WTC11 (cell line): Measurements from ENCODE around the gene ITFG1. TPM values are rescaled to one million over a fixed set of nuclear protein-coding genes. Genes with fewer than 3 reads are reported as not detected.

ENCODE experiments used
- ATAC-seq: fragments of 200-7000 bp; cut with Tn5 transposase; 2 replicates; pipeline ENCODE4 v1.10.0; 2021; ENCODE audit warnings: mild to moderate bottlenecking, moderate library complexity
- Bru-seq: library from RNA; stranded (reverse); fragments of 400-500 nt; gene quantifications from one replicate; lab custom pipeline; 2021; lab: Mats Ljungman, UMichigan
- CTCF ChIA-PET: fragments of 300-600 bp; sonication (Branson Sonifier 250); formaldehyde crosslinking; loops from one replicate; lab custom pipeline; 2021; ENCODE audit warnings: antibody characterized with exemption; lab: Charles Lee
- POLR2A ChIA-PET: fragments of 350-600 bp; sonication (Branson Sonifier 250); formaldehyde crosslinking; loops from one replicate; lab custom pipeline; 2021; ENCODE audit warnings: antibody characterized with exemption; lab: Charles Lee
- DNase-seq: peaks from one replicate; pipeline ENCODE4 v3.0.0; 2021; ENCODE audit warnings: low spot score
- H3K27ac Mint-ChIP-seq: 2 replicates; pipeline ENCODE4 v1.8.0; 2021; ENCODE audit warnings: mixed read lengths
- H3K27me3 Mint-ChIP-seq: 2 replicates; pipeline ENCODE4 v1.8.0; 2021; ENCODE audit warnings: low read depth, mild to moderate bottlenecking, moderate library complexity, mixed read lengths
- H3K36me3 Mint-ChIP-seq: 2 replicates; pipeline ENCODE4 v1.8.0; 2021; ENCODE audit warnings: mixed read lengths
- H3K4me1 Mint-ChIP-seq: 2 replicates; pipeline ENCODE4 v1.8.0; 2022; ENCODE audit warnings: mixed read lengths
- H3K4me3 Mint-ChIP-seq: 2 replicates; pipeline ENCODE4 v1.8.0; 2021; ENCODE audit warnings: mild to moderate bottlenecking, moderate library complexity, mixed read lengths
- H3K9me3 Mint-ChIP-seq: 2 replicates; pipeline ENCODE4 v1.8.0; 2021; ENCODE audit warnings: mixed read lengths
- ATF1 ChIP-seq: sonication (generic); formaldehyde crosslinking; IDR thresholded peaks from 2 replicates; pipeline ENCODE4 v1.8.1; 2023; ENCODE audit warnings: mild to moderate bottlenecking, moderate library complexity, missing genetic modification reagents
- CBFB ChIP-seq: sonication (generic); formaldehyde crosslinking; IDR thresholded peaks from 2 replicates; pipeline ENCODE4 v1.8.1; 2022; ENCODE audit warnings: mild to moderate bottlenecking, low read depth, missing genetic modification reagents
- CTCF ChIP-seq: fragments of 200-600 bp; IDR thresholded peaks from 2 replicates; pipeline ENCODE4 v1.8.0; 2022; ENCODE audit warnings: antibody characterized with exemption
- FOXJ3 ChIP-seq: sonication (generic); formaldehyde crosslinking; IDR thresholded peaks from 2 replicates; pipeline ENCODE4 v1.9.0; 2021; ENCODE audit warnings: missing genetic modification reagents, mild to moderate bottlenecking, borderline replicate concordance
- GRHL2 ChIP-seq: fragments of 250-450 bp; sonication (Bioruptor Pico); IDR thresholded peaks from 2 replicates; pipeline ENCODE4 v1.8.0; 2022; ENCODE audit warnings: mild to moderate bottlenecking, moderate library complexity; ENCODE audit not compliant: insufficient replicate concordance, severe bottlenecking
- HMGXB4 ChIP-seq: sonication (generic); formaldehyde crosslinking; IDR thresholded peaks from 2 replicates; pipeline ENCODE4 v1.8.1; 2023; ENCODE audit warnings: mild to moderate bottlenecking, moderate library complexity, missing genetic modification reagents
- JUN ChIP-seq: sonication (generic); formaldehyde crosslinking; IDR thresholded peaks from 2 replicates; pipeline ENCODE4 v1.8.0; 2023; ENCODE audit warnings: mild to moderate bottlenecking, missing genetic modification reagents
- KAT7 ChIP-seq: sonication (generic); formaldehyde crosslinking; IDR thresholded peaks from 2 replicates; pipeline ENCODE4 v1.8.1; 2023; ENCODE audit warnings: missing genetic modification reagents, mild to moderate bottlenecking, borderline replicate concordance
- MXD4 ChIP-seq: fragments of 250-450 bp; sonication (Bioruptor Pico); IDR thresholded peaks from 2 replicates; pipeline ENCODE4 v1.8.0; 2021; ENCODE audit warnings: mild to moderate bottlenecking, moderate library complexity, borderline replicate concordance
- MYBL2 ChIP-seq: sonication (generic); formaldehyde crosslinking; IDR thresholded peaks from 2 replicates; pipeline ENCODE4 v1.8.1; 2023; ENCODE audit warnings: mild to moderate bottlenecking, moderate library complexity, missing genetic modification reagents
- NFYB ChIP-seq: sonication (generic); formaldehyde crosslinking; conservative IDR thresholded peaks from 2 replicates; pipeline ENCODE4 v1.8.0; 2022; ENCODE audit warnings: low read depth, missing genetic modification reagents
- NR2C2 ChIP-seq: sonication (generic); formaldehyde crosslinking; IDR thresholded peaks from 2 replicates; pipeline ENCODE4 v1.8.0; 2022; ENCODE audit warnings: mild to moderate bottlenecking, missing genetic modification reagents
- OVOL2 ChIP-seq: fragments of 250-450 bp; sonication (Bioruptor Pico); IDR thresholded peaks from 2 replicates; pipeline ENCODE4 v1.9.0; 2021; ENCODE audit warnings: mild to moderate bottlenecking, borderline replicate concordance
- PRRX2 ChIP-seq: fragments of 250-450 bp; sonication (Bioruptor Pico); IDR thresholded peaks from 2 replicates; pipeline ENCODE4 v1.8.0; 2021; ENCODE audit warnings: mild to moderate bottlenecking
- SMAD4 ChIP-seq: sonication (generic); formaldehyde crosslinking; IDR thresholded peaks from 2 replicates; pipeline ENCODE4 v1.8.0; 2022; ENCODE audit warnings: mild to moderate bottlenecking, missing genetic modification reagents
- SP1 ChIP-seq: sonication (generic); formaldehyde crosslinking; conservative IDR thresholded peaks from 2 replicates; pipeline ENCODE4 v1.8.1; 2022; ENCODE audit warnings: missing genetic modification reagents
- TCF7 ChIP-seq: sonication (generic); formaldehyde crosslinking; IDR thresholded peaks from 2 replicates; pipeline ENCODE4 v1.8.0; 2022; ENCODE audit warnings: mild to moderate bottlenecking, low read depth, missing genetic modification reagents, moderate library complexity
- TP53 ChIP-seq: sonication (generic); formaldehyde crosslinking; IDR thresholded peaks from 2 replicates; pipeline ENCODE4 v1.8.1; 2023; ENCODE audit warnings: mild to moderate bottlenecking, missing genetic modification reagents
- ZNF219 ChIP-seq: sonication (generic); formaldehyde crosslinking; IDR thresholded peaks from 2 replicates; pipeline ENCODE4 v1.8.0; 2023; ENCODE audit warnings: missing genetic modification reagents, mild to moderate bottlenecking, borderline replicate concordance
- ZNF317 ChIP-seq: sonication (generic); formaldehyde crosslinking; IDR thresholded peaks from 2 replicates; pipeline ENCODE4 v1.8.1; 2023; ENCODE audit warnings: low read depth, mild to moderate bottlenecking, moderate library complexity, missing genetic modification reagents, borderline replicate concordance
- long read RNA-seq, 3 experiments: library from RNA in 1 of 3; library from capped mRNA in 1 of 3; library from polyadenylated mRNA in 1 of 3; unstranded in 2 of 3; stranded (forward) in 1 of 3; transcript quantifications; one replicate each; pipeline ENCODE4 v2.0.0, GENCODE V29; 2021
- total RNA-seq: library from RNA; stranded (reverse); gene quantifications from 3 replicates; pipeline ENCODE4 v1.2.3, GENCODE V29; 2021
- TF ChIP-seq, protein P1 (sequence below): sonication (generic); formaldehyde crosslinking; IDR thresholded peaks from 2 replicates; pipeline ENCODE4 v1.8.0; 2022; ENCODE audit warnings: mild to moderate bottlenecking, missing genetic modification reagents
- TF ChIP-seq, protein P2 (sequence below): sonication (generic); formaldehyde crosslinking; IDR thresholded peaks from 2 replicates; pipeline ENCODE4 v1.8.0; 2022; ENCODE audit warnings: mild to moderate bottlenecking, missing genetic modification reagents
- TF ChIP-seq, protein P3 (sequence below): fragments of 250-450 bp; sonication (Bioruptor Pico); IDR thresholded peaks from 2 replicates; pipeline ENCODE4 v1.8.0; 2021; ENCODE audit warnings: mild to moderate bottlenecking
- TF ChIP-seq, protein P4 (sequence below): sonication (generic); formaldehyde crosslinking; IDR thresholded peaks from 2 replicates; pipeline ENCODE4 v1.8.1; 2023; ENCODE audit warnings: mild to moderate bottlenecking, missing genetic modification reagents, moderate library complexity
- TF ChIP-seq, protein P5 (sequence below): sonication (generic); formaldehyde crosslinking; IDR thresholded peaks from 2 replicates; pipeline ENCODE4 v1.8.0; 2022; ENCODE audit warnings: mild to moderate bottlenecking, missing genetic modification reagents

Gene ITFG1
- total RNA-seq (20.5 to 22.3 TPM (median 21.1 TPM) in 3 replicates), Bru-seq, nascent RNA (percentile 73 among the genes with signal in this experiment)
- long read RNA-seq, experiment 1, transcript ITFG1-201 (18 exons, 3,400 nt) = major isoform, 151 of 202 reads
- long read RNA-seq, experiment 1, partial matches to known transcripts = 10 of 202 reads
- long read RNA-seq, experiment 1, other reads (novel, unspliced or antisense) = 41 of 202 reads
- long read RNA-seq, experiment 2, transcript ITFG1-201 (18 exons, 3,400 nt) = major isoform, 14 of 46 reads
- long read RNA-seq, experiment 2, partial matches to known transcripts = 16 of 46 reads
- long read RNA-seq, experiment 2, other reads (novel, unspliced or antisense) = 16 of 46 reads
- long read RNA-seq, experiment 3, transcript ITFG1-201 (18 exons, 3,400 nt) = major isoform, 11 of 19 reads
- long read RNA-seq, experiment 3, partial matches to known transcripts = 0 of 19 reads
- long read RNA-seq, experiment 3, other reads (novel, unspliced or antisense) = 8 of 19 reads

DNA sequence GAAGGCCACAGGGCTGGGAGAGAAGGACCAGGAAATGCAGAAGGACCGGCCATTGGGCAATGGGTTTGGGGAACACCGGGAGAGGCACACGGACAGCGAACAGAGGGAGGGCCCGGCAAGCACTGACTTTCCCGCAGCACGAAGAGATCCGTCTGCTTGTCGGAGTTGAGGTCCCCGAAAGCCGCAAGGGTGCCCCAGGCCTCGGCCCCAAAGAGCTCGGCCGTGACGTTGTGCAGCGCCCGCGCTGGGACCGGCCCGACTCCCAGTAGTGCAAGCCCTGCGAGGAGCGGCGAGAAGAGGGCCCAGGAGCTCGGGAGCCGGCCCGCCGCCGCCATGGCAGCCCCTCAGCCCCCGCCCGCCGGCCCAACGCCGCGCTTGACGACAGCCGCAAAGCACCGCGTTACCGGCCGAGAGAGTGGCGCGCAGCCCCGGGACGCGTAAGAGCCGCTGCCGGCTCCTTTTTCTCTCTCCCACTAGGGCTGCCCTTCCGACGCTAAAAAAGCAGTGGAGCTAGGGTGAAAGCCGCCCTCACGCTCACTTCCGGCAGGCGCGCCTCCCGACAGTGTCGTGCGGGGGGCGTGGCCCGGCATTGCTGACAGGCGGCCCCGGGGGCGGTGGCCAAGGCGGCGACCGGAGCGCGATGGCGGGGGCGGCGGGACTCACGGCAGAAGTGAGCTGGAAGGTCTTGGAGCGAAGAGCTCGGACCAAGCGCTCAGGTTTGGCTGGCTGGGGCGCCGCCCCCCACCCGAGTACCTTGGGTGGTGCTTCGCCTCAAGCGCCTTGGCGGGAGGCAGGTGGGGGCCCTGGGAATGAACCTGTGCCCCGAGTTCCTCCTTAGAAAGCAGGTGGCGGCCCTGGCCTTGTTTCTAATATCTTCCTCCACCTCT lies at the start of gene ITFG1, which contains the start of gene PHKB:
Gene ITFG1 (minus strand): TSS at position 353 of the 887 bp plus-strand sequence. CDS start 18 bp downstream, at position 335.
Gene PHKB (plus strand): TSS at position 621 of the 887 bp plus-strand sequence. CDS start 20 bp downstream, at position 641.
- H3K4me3 Mint-ChIP-seq = peak within 1 kb of the TSS; percentile 99
- ATAC-seq (peak; percentile 91), DNase-seq (peak; percentile 93)
- ChIA-PET CTCF (interaction anchor here (0.6 to 3.8 kb wide), 10 partner anchors 10 to 704 kb away, joined by 3 to 16 read pairs (median 4); partner anchors contain the start of gene NETO2), POLR2A (no interaction called here)
- no peaks in the 10 kb centered on the region for H3K9me3 Mint-ChIP-seq
- H3K4me1 Mint-ChIP-seq = peaks cover 34% of the 10 kb centered on the region
- H3K27ac Mint-ChIP-seq = peak within 1 kb of the TSS; percentile 99
- H3K27me3 Mint-ChIP-seq = no peaks in the 10 kb centered on the region
- H3K36me3 Mint-ChIP-seq = peaks cover 9% of the 10 kb centered on the region
- TF ChIP-seq ZNF219 (CRISPR knock-in tag) (no peak), ZNF317 (CRISPR knock-in tag) (0 out of 2 replicates have a peak, but pooled peaks have one; percentile 4), NFYB (CRISPR knock-in tag) (no peak), MYBL2 (CRISPR knock-in tag) (no peak), HMGXB4 (CRISPR knock-in tag) (0 out of 2 replicates have a peak, but pooled peaks have one; percentile 15), KAT7 (CRISPR knock-in tag) (0 out of 2 replicates have a peak, but pooled peaks have one; percentile 22), JUN (no peak), NR2C2 (CRISPR knock-in tag) (no peak), OVOL2 (no peak), SMAD4 (CRISPR knock-in tag) (no peak), TP53 (CRISPR knock-in tag) (no peak), ATF1 (CRISPR knock-in tag) (no peak), SP1 (CRISPR knock-in tag) (peak; percentile 80), CTCF (no peak), FOXJ3 (CRISPR knock-in tag) (no peak), TCF7 (CRISPR knock-in tag) (no peak), MXD4 (CRISPR knock-in tag) (no peak), PRRX2 (CRISPR knock-in tag) (no peak), CBFB (no peak), GRHL2 (no peak)
- TF ChIP-seq, protein P1, sequence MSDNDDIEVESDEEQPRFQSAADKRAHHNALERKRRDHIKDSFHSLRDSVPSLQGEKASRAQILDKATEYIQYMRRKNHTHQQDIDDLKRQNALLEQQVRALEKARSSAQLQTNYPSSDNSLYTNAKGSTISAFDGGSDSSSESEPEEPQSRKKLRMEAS = no peak
- TF ChIP-seq, protein P2, sequence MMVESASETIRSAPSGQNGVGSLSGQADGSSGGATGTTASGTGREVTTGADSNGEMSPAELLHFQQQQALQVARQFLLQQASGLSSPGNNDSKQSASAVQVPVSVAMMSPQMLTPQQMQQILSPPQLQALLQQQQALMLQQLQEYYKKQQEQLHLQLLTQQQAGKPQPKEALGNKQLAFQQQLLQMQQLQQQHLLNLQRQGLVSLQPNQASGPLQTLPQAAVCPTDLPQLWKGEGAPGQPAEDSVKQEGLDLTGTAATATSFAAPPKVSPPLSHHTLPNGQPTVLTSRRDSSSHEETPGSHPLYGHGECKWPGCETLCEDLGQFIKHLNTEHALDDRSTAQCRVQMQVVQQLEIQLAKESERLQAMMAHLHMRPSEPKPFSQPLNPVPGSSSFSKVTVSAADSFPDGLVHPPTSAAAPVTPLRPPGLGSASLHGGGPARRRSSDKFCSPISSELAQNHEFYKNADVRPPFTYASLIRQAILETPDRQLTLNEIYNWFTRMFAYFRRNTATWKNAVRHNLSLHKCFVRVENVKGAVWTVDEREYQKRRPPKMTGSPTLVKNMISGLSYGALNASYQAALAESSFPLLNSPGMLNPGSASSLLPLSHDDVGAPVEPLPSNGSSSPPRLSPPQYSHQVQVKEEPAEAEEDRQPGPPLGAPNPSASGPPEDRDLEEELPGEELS (CRISPR knock-in tag) = 0 out of 2 replicates have a peak, but pooled peaks have one; percentile 15
- TF ChIP-seq, protein P3, sequence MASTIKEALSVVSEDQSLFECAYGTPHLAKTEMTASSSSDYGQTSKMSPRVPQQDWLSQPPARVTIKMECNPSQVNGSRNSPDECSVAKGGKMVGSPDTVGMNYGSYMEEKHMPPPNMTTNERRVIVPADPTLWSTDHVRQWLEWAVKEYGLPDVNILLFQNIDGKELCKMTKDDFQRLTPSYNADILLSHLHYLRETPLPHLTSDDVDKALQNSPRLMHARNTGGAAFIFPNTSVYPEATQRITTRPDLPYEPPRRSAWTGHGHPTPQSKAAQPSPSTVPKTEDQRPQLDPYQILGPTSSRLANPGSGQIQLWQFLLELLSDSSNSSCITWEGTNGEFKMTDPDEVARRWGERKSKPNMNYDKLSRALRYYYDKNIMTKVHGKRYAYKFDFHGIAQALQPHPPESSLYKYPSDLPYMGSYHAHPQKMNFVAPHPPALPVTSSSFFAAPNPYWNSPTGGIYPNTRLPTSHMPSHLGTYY (CRISPR knock-in tag) = no peak
- TF ChIP-seq, protein P4, sequence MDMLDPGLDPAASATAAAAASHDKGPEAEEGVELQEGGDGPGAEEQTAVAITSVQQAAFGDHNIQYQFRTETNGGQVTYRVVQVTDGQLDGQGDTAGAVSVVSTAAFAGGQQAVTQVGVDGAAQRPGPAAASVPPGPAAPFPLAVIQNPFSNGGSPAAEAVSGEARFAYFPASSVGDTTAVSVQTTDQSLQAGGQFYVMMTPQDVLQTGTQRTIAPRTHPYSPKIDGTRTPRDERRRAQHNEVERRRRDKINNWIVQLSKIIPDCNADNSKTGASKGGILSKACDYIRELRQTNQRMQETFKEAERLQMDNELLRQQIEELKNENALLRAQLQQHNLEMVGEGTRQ (CRISPR knock-in tag) = no peak
- TF ChIP-seq, protein P5, sequence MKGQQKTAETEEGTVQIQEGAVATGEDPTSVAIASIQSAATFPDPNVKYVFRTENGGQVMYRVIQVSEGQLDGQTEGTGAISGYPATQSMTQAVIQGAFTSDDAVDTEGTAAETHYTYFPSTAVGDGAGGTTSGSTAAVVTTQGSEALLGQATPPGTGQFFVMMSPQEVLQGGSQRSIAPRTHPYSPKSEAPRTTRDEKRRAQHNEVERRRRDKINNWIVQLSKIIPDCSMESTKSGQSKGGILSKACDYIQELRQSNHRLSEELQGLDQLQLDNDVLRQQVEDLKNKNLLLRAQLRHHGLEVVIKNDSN (CRISPR knock-in tag) = peak; percentile 29; the same call in 1 of the 2 replicates
